Transverse colon (tissue), 3 donors: Measurements from ENCODE around the gene DUT.

Source experiments
- CTCF ChIP-seq, 5 experiments: fragments of 200-600 bp in 3 of 5; fragments of 450-650 bp in 2 of 5; sonication (generic) in 3 of 5; IDR thresholded peaks; 1 replicate in 2 of 5; 2 replicates in 3 of 5; pipeline ENCODE4 v1.5.1; 2016 to 2017; ENCODE audit warnings: antibody characterized with exemption in 5 of 5, inconsistent platforms in 3 of 5, mild to moderate bottlenecking in 2 of 5, moderate library complexity in 1 of 5
- POLR2A ChIP-seq: fragments of 450-650 bp; IDR thresholded peaks from one replicate; pipeline ENCODE4 v1.6.1; 2016; ENCODE audit warnings: antibody characterized with exemption, mild to moderate bottlenecking, moderate library complexity

- TF ChIP-seq POLR2A (no peak), CTCF (IDR thresholded peaks at IDR 0.05) (no peak)
These were observed 6.3 kb upstream of the DUT start for GRCh38 chr15:48324949-48325348.
